Peyer's patch (tissue), 4 donors: ENCODE results near the gene DSG4.

Experiments
- POLR2A ChIP-seq, 2 donors: fragments of 450-650 bp; IDR thresholded peaks; one replicate each; pipeline ENCODE4 v1.5.1; 2017; ENCODE audit warnings: antibody characterized with exemption in 2 of 2, mild to moderate bottlenecking in 2 of 2, moderate library complexity in 2 of 2
- TF ChIP-seq, protein P1 (sequence below), 6 experiments: fragments of 450-650 bp in 4 of 6; fragments of 200-600 bp in 2 of 6; sonication (generic) in 1 of 6; IDR thresholded peaks; one replicate each; pipeline ENCODE4 v1.5.1; 2017 to 2019; ENCODE audit warnings: antibody characterized with exemption in 6 of 6, mild to moderate bottlenecking in 3 of 6, moderate library complexity in 1 of 6

DNA sequence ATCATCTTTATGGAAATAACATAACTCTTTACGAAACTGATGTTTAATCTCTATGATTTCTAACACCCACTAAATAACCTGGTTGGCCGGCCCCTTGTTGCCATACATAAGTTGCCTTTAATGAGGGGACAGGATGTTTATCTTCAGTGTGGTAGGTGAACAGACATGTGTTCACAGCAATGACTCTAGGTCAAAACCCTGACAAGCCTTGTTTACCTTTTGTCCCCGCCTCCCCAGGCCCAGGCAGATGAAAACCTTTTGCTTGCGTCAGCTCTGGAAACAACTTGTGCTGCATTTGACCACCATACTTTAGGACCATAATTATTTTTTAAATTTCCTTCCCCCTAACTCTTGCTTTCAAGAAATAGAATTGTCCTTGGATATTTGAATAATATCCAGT is 2.9 kb upstream of the DSG4 start:
- TF ChIP-seq POLR2A (IDR thresholded peaks at IDR 0.05), result no peak
- TF ChIP-seq, protein P1, sequence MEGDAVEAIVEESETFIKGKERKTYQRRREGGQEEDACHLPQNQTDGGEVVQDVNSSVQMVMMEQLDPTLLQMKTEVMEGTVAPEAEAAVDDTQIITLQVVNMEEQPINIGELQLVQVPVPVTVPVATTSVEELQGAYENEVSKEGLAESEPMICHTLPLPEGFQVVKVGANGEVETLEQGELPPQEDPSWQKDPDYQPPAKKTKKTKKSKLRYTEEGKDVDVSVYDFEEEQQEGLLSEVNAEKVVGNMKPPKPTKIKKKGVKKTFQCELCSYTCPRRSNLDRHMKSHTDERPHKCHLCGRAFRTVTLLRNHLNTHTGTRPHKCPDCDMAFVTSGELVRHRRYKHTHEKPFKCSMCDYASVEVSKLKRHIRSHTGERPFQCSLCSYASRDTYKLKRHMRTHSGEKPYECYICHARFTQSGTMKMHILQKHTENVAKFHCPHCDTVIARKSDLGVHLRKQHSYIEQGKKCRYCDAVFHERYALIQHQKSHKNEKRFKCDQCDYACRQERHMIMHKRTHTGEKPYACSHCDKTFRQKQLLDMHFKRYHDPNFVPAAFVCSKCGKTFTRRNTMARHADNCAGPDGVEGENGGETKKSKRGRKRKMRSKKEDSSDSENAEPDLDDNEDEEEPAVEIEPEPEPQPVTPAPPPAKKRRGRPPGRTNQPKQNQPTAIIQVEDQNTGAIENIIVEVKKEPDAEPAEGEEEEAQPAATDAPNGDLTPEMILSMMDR (IDR thresholded peaks at IDR 0.05), result no peak
